CD8-positive, alpha-beta memory T cell (primary cell): ENCODE data around the gene LIPC. TPM values are rescaled to one million over a fixed set of nuclear protein-coding genes. Genes with fewer than 3 reads are reported as not detected.

Source experiments
- CTCF ChIA-PET: fragments of 350-600 bp; sonication (Branson Sonifier 250); formaldehyde crosslinking; loops from one replicate; lab custom pipeline; 2021; ENCODE audit warnings: antibody characterized with exemption; lab: Charles Lee
- POLR2A ChIA-PET: fragments of 350-600 bp; sonication (Branson Sonifier 250); formaldehyde crosslinking; loops from one replicate; lab custom pipeline; 2021; ENCODE audit warnings: antibody characterized with exemption; lab: Charles Lee
- DNase-seq, 5 donors: peaks; one replicate each; pipeline versions ENCODE4 v3.0.0 to v3.0.0-alpha.2; 2020 to 2022; ENCODE audit warnings: mixed read lengths in 1 of 5
- H3K27ac ChIP-seq: one replicate; pipeline ENCODE4 v1.7.0; 2013; ENCODE audit warnings: low read depth, mild to moderate bottlenecking, low read length, moderate library complexity
- H3K27me3 ChIP-seq: 2 replicates; pipeline ENCODE4 v1.7.0; 2013; ENCODE audit warnings: low read length, mild to moderate bottlenecking; ENCODE audit not compliant: insufficient read depth, poor library complexity, severe bottlenecking
- H3K36me3 ChIP-seq: 2 replicates; pipeline ENCODE4 v1.7.0; 2013; ENCODE audit warnings: mild to moderate bottlenecking, low read length, moderate library complexity; ENCODE audit not compliant: insufficient read depth
- H3K4me1 ChIP-seq: 2 replicates; pipeline ENCODE4 v1.7.0; 2013; ENCODE audit warnings: mild to moderate bottlenecking, low read length, moderate library complexity; ENCODE audit not compliant: insufficient read depth
- H3K4me3 ChIP-seq: 2 replicates; pipeline ENCODE4 v1.7.0; 2013; ENCODE audit warnings: mild to moderate bottlenecking, low read length
- H3K9me3 ChIP-seq: 2 replicates; pipeline ENCODE4 v1.7.0; 2013; ENCODE audit warnings: mild to moderate bottlenecking, low read length
- H3K27ac Mint-ChIP-seq, 8 donors: one replicate each; pipeline ENCODE4 v1.8.0; 2020 to 2021; ENCODE audit warnings: mixed read lengths in 8 of 8, mild to moderate bottlenecking in 6 of 8, inconsistent platforms in 3 of 8, moderate library complexity in 3 of 8
- H3K27me3 Mint-ChIP-seq, 2 donors: one replicate each; pipeline ENCODE4 v1.8.0; 2020 to 2021; ENCODE audit warnings: mixed read lengths in 2 of 2, mild to moderate bottlenecking in 1 of 2, moderate library complexity in 1 of 2
- H3K36me3 Mint-ChIP-seq, 3 donors: one replicate each; pipeline ENCODE4 v1.8.0; 2020 to 2021; ENCODE audit warnings: mixed read lengths in 3 of 3, inconsistent platforms in 1 of 3, mild to moderate bottlenecking in 1 of 3
- H3K4me1 Mint-ChIP-seq, 3 donors: one replicate each; pipeline ENCODE4 v1.8.0; 2020 to 2021; ENCODE audit warnings: mixed read lengths in 3 of 3, inconsistent platforms in 1 of 3, mild to moderate bottlenecking in 1 of 3
- H3K4me3 Mint-ChIP-seq, 7 donors: one replicate each; pipeline ENCODE4 v1.8.0; 2020 to 2021; ENCODE audit warnings: mixed read lengths in 7 of 7, mild to moderate bottlenecking in 6 of 7, moderate library complexity in 4 of 7, inconsistent platforms in 2 of 7
- H3K9me3 Mint-ChIP-seq, 5 donors: one replicate each; pipeline ENCODE4 v1.8.0; 2020 to 2022; ENCODE audit warnings: mixed read lengths in 5 of 5, mild to moderate bottlenecking in 3 of 5, moderate library complexity in 2 of 5, inconsistent platforms in 1 of 5
- polyA plus RNA-seq: library from polyadenylated mRNA; unstranded; fragments of 300-500 nt; fragmentation: Illumina TruSeq; gene quantifications from one replicate; pipeline ENCODE4 v1.2.3, GENCODE V29; 2021
- total RNA-seq, 2 experiments: library from RNA; stranded (reverse); gene quantifications; one replicate each; pipeline ENCODE4 v1.2.3, GENCODE V29; 2021

The LIPC gene
- total and polyA plus RNA-seq, 3 experiments from 2014 or later, result 0.28 to 1.5 (median 0.47) TPM

DNA sequence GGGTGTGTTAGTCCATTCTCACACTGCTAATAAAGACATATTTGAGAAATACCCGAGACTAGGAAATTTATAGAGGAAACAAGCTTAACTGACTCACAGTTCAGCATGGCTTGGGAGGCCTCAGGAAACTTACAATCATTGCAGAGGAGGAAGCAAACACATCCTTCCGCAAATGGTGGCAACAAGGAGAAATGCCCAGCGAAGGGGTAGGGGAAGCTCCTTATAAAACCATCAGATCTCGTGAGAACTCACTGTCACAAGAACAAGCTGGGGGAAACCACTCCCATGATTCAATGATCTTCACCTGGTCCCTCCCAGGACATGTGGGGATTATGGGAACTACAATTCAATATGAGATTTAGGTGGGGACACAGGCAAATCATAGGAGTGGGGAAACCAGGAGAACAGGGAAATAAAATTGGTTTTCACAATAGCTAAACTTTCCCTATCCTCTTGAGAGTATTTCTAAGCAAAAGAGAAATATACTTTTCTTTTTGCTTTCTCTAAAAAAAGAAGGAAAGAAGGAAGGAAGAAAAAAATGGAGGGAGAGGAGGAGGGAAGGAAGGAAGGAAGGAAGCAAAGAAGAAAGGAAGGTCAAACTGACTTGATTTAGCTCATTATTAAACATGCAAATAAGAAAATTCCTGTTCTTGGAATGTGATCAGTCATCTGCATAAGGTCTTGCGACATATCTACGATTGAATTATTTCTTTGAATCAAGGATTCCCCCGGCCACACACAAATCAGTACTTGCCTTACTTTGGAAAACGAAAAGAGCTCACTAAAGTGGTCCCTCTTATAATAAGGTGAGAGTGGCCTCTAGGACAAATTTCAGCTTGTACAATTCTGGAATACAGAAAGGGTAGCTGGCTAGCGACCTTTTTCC lies 75.2 kb downstream of the LIPC start:
- no peak overlapping the region for H3K4me3 Mint-ChIP-seq
- H3K27ac ChIP-seq, result no peak overlapping the region
- no peaks in the 10 kb centered on the region for H3K9me3 Mint-ChIP-seq
- no peaks in the 10 kb centered on the region for H3K36me3 ChIP-seq
- H3K9me3 ChIP-seq, result no peaks in the 10 kb centered on the region
- peaks cover 11 to 22% (median 17%) of the 10 kb centered on the region in 3 donors for H3K4me1 Mint-ChIP-seq
- H3K27ac Mint-ChIP-seq, result peak overlapping the region in 3 of 8 donors; percentile 9 to 53 (median 40)
- no peak for DNase-seq
- no peak overlapping the region for H3K4me3 ChIP-seq
- H3K36me3 Mint-ChIP-seq, result peaks cover 0 to 6% (median 1%) of the 10 kb centered on the region in 3 donors
- POLR2A ChIA-PET, result interaction anchor here (1.2 kb wide), 1 partner anchor 25 kb away, joined by 3 read pairs; no protein-coding TSS in a partner anchor
- H3K4me1 ChIP-seq, result peaks cover 17% of the 10 kb centered on the region
- H3K27me3 ChIP-seq, result no peaks in the 10 kb centered on the region
- H3K27me3 Mint-ChIP-seq, result peaks cover 0 to 1% of the 10 kb centered on the region in 2 donors
- CTCF ChIA-PET, result interaction anchor here (0.9 to 1.3 kb wide), 3 partner anchors 10 to 11 kb away, joined by 3 read pairs; no protein-coding TSS in a partner anchor

DNA sequence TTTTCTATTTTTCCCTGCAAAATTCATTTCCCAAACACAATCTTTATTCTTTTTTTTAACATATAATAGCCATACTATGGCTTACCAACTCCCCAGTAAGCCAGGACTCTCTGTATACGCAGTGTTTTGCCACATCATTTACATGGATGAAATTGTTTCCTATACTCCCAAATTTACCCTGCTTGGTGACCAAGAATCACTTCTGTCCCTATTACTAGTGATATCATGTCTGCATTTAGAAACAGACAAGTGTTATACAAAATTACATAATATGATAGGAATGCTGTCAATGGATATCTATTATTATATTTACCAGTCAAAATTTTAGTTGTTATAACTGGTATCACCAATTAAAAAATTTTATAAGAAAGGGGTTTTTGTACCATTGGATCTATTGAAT lies 77.8 kb downstream of the LIPC start:
- Mint-ChIP-seq H3K9me3 (no peaks in the 10 kb centered on the region), H3K4me3 (no peak overlapping the region), H3K4me1 (peaks cover 11 to 20% (median 17%) of the 10 kb centered on the region in 3 donors), H3K27ac (no peak overlapping the region), H3K27me3 (peaks cover 0 to 1% of the 10 kb centered on the region in 2 donors), H3K36me3 (peaks cover 0 to 6% (median under 1%) of the 10 kb centered on the region in 3 donors)
- DNase-seq, result no peak
- no peak overlapping the region for H3K27ac ChIP-seq
- no peaks in the 10 kb centered on the region for H3K27me3 ChIP-seq
- H3K36me3 ChIP-seq, result no peaks in the 10 kb centered on the region
- H3K9me3 ChIP-seq, result no peaks in the 10 kb centered on the region
- peaks cover 17% of the 10 kb centered on the region for H3K4me1 ChIP-seq
- POLR2A ChIA-PET, result no interaction called here
- H3K4me3 ChIP-seq, result no peak overlapping the region
- CTCF ChIA-PET, result no interaction called here

DNA sequence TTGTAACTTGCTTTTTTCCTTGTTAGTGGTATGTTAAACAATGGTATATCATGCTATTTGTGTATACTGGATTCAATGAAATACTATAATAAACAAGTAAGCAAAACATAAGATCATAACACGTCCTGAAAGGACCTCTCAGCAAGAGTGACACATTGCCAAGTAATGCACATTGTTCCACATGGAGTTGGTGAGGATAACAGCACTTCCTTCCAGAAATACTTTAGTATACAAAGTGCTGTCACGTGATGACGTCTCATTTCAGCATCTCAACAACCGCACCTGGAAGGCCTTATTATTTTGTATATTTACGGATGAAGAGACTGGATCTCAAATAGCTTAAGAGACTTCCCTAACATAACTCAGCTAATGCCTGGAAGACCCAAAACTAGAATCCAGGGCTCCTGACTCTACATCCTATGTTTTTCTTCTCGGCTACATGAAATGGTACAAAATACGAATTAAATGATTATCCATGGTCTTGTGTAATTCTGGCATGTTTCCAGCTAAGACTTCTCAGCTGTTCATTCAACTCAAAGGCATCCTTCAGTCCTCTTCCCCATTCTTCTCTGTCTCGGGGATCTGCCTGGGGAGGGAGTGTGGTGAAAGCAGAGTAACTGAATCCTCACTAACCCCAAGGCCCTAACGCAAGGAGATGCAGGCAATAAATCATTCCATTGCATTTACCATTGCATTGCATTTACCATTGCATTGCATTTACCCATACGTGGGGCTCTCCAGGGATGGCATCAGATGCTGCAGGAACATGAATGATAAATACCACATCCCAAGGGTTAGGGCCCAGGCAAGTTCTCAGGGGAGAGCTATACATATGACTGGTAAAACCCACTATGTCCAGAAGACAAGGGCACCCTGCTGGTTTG lies 79.2 kb downstream of the LIPC start:
- Histone ChIP-seq H3K4me1 (peaks cover 14% of the 10 kb centered on the region), H3K27ac (no peak overlapping the region), H3K36me3 (no peaks in the 10 kb centered on the region), H3K4me3 (no peak overlapping the region), H3K9me3 (no peaks in the 10 kb centered on the region), H3K27me3 (no peaks in the 10 kb centered on the region)
- H3K9me3 Mint-ChIP-seq, result peaks cover 0 to 2% (median 0%) of the 10 kb centered on the region in 5 donors
- H3K4me3 Mint-ChIP-seq, result no peak overlapping the region
- DNase-seq, result no peak
- H3K36me3 Mint-ChIP-seq, result peaks cover 0 to 13% (median 0%) of the 10 kb centered on the region in 3 donors
- POLR2A ChIA-PET, result no interaction called here
- no peak overlapping the region for H3K27ac Mint-ChIP-seq
- peaks cover 0 to 1% of the 10 kb centered on the region in 2 donors for H3K27me3 Mint-ChIP-seq
- CTCF ChIA-PET, result no interaction called here
- peaks cover 12 to 21% (median 21%) of the 10 kb centered on the region in 3 donors for H3K4me1 Mint-ChIP-seq

DNA sequence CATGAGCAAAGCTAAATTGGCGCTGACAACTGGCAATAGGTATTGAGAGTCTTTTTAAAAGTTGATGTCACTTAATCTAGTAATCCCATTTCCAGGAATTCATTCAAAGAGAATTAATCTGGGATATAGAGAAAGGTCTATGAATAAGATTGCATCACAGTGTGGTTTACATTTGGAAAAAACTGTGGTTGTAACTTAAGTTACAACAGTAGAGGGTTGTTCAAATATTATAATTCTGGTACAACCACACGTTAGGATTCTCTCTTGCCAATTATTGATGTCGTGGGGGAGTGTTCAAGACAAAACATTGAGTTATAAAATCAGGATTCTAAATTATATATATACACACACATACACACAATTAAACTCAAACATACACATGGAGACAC lies 79.8 kb downstream of the LIPC start:
- H3K27ac Mint-ChIP-seq, result no peak overlapping the region
- DNase-seq, result no peak
- H3K27ac ChIP-seq, result no peak overlapping the region

DNA sequence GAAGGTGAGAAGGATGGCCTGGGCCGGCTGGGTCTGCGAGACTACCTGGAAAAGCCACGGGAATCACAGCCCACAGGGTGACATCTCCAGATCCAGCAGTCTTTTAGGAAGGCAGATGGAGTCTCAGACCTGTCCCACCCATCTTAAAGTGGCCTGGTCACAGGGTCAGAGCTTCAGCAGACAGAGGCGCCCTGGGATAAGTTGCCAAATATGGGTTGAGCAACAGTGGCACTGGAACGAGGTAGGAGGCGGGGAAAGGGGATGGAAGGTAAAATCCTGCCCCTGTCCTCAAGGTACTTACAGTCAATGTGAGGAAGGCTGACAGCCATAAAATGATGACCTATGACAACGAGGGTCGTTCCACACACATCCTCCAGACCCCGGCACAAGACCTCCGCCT lies 80.7 kb downstream of the LIPC start:
- Histone ChIP-seq H3K27ac (no peak overlapping the region), H3K4me1 (peaks cover 21% of the 10 kb centered on the region), H3K4me3 (no peak overlapping the region), H3K9me3 (no peaks in the 10 kb centered on the region), H3K36me3 (no peaks in the 10 kb centered on the region), H3K27me3 (no peaks in the 10 kb centered on the region)
- peaks cover 0 to 12% (median 0%) of the 10 kb centered on the region in 3 donors for H3K36me3 Mint-ChIP-seq
- H3K9me3 Mint-ChIP-seq, result peaks cover 0 to 2% (median 0%) of the 10 kb centered on the region in 5 donors
- H3K27me3 Mint-ChIP-seq, result no peaks in the 10 kb centered on the region
- no peak overlapping the region for H3K4me3 Mint-ChIP-seq
- no peak overlapping the region for H3K27ac Mint-ChIP-seq
- ChIA-PET POLR2A (no interaction called here), CTCF (no interaction called here)
- H3K4me1 Mint-ChIP-seq, result peaks cover 14 to 28% (median 26%) of the 10 kb centered on the region in 3 donors
- no peak for DNase-seq

More for the DNA sequence above, 79.8 kb downstream of the LIPC start:
- Histone ChIP-seq H3K9me3 (no peaks in the 10 kb centered on the region), H3K36me3 (no peaks in the 10 kb centered on the region), H3K27me3 (no peaks in the 10 kb centered on the region), H3K4me1 (peaks cover 14% of the 10 kb centered on the region), H3K4me3 (no peak overlapping the region)
- peaks cover 0 to 13% (median 0%) of the 10 kb centered on the region in 3 donors for H3K36me3 Mint-ChIP-seq
- peaks cover 8 to 21% (median 21%) of the 10 kb centered on the region in 3 donors for H3K4me1 Mint-ChIP-seq
- CTCF ChIA-PET, result no interaction called here
- no peak overlapping the region for H3K4me3 Mint-ChIP-seq
- POLR2A ChIA-PET, result no interaction called here
- peaks cover 0 to 2% (median 0%) of the 10 kb centered on the region in 5 donors for H3K9me3 Mint-ChIP-seq
- peaks cover 0 to 1% of the 10 kb centered on the region in 2 donors for H3K27me3 Mint-ChIP-seq

DNA sequence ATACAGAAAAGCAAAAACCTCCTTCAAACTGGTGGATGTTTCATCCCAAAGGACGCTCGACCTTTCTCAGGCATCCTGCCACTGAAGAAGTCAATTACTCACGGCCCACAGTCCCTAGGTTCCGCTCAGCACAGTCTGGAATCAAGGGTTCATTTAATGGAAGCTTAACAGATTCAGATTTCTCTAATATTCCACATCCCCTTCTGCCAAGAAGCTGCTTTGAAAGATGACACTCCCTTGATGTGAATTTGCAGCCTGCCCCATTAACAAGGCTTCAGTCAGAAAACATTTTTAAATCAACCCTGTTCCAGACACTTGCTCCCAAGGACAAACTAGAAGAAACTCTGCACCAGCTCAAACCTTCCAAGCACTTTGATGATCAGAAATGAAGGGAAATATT lies 81.2 kb downstream of the LIPC start:
- peaks cover 0 to 2% (median 0%) of the 10 kb centered on the region in 5 donors for H3K9me3 Mint-ChIP-seq
- ChIA-PET CTCF (no interaction called here), POLR2A (no interaction called here)

DNA sequence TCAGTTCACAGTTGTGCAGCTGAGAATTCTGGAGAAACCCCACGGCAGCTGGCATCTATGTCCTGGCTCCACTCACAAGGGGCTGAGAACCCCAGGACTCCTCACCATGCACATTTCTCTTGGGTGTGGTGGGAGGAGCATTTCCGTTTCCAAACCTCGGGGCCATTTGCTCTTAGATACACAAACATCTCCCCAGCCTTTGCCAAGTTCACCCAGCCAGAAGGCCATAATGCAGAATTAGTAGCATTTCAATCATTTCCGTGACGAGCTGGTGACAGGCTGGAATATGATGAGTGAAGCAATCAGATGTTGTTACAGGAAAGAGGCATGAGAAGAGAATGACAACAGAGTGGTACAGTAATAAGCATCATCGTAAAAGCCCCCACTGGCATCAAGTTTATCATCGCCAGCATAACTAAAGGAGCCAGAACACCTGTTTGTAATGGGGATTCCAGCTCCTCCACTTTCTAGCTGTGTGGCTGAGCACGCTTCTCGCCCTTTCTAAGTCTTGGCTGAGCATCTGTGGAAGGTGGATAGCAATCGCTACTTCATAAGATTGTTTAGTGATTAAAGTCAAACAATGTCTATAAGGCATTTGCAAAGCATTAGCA lies 82.0 kb downstream of the LIPC start:
- H3K27ac ChIP-seq, result no peak overlapping the region
- no peak for DNase-seq
- peaks cover 0 to 7% (median 2%) of the 10 kb centered on the region in 3 donors for H3K36me3 Mint-ChIP-seq
- peaks cover 32% of the 10 kb centered on the region for H3K4me1 ChIP-seq
- H3K4me3 ChIP-seq, result no peak overlapping the region
- H3K4me3 Mint-ChIP-seq, result no peak overlapping the region
- H3K36me3 ChIP-seq, result no peaks in the 10 kb centered on the region
- H3K27me3 Mint-ChIP-seq, result no peaks in the 10 kb centered on the region
- no peaks in the 10 kb centered on the region for H3K9me3 ChIP-seq
- ChIA-PET CTCF (no interaction called here), POLR2A (no interaction called here)
- peaks cover 28 to 41% (median 39%) of the 10 kb centered on the region in 3 donors for H3K4me1 Mint-ChIP-seq
- H3K27me3 ChIP-seq, result no peaks in the 10 kb centered on the region
- peaks cover 0 to 2% (median 0%) of the 10 kb centered on the region in 5 donors for H3K9me3 Mint-ChIP-seq
- H3K27ac Mint-ChIP-seq, result peak overlapping the region in 1 of 8 donors; percentile 24

More for the DNA sequence above, 81.2 kb downstream of the LIPC start:
- H3K4me1 ChIP-seq, result peaks cover 26% of the 10 kb centered on the region
- peaks cover 19 to 32% (median 31%) of the 10 kb centered on the region in 3 donors for H3K4me1 Mint-ChIP-seq
- H3K36me3 ChIP-seq, result no peaks in the 10 kb centered on the region
- peak overlapping the region in 1 of 8 donors; percentile 31 for H3K27ac Mint-ChIP-seq
- no peaks in the 10 kb centered on the region for H3K27me3 Mint-ChIP-seq
- no peak overlapping the region for H3K4me3 ChIP-seq
- DNase-seq, result no peak
- no peaks in the 10 kb centered on the region for H3K27me3 ChIP-seq
- no peak overlapping the region for H3K4me3 Mint-ChIP-seq
- H3K27ac ChIP-seq, result no peak overlapping the region
- H3K9me3 ChIP-seq, result no peaks in the 10 kb centered on the region
- peaks cover 0 to 7% (median 0%) of the 10 kb centered on the region in 3 donors for H3K36me3 Mint-ChIP-seq
